ENCODE results near the gene PERM1. TPM values are rescaled to one million over a fixed set of nuclear protein-coding genes. Genes with fewer than 3 reads are reported as not detected.

Gene PERM1
- total and polyA plus RNA-seq, 2 of the 13 experiments (the other 11 are each of a cell fraction or from before 2014, with no cell fraction given) = 0.04 to 0.29 TPM

- ATAC-seq = peak; percentile 17
- TF ChIP-seq ZFP62 (CRISPR knock-in tag; IDR thresholded peaks at IDR 0.05) (no peak), RXRA (CRISPR knock-in tag; IDR thresholded peaks at IDR 0.05) (no peak), RARG (CRISPR knock-in tag; IDR thresholded peaks at IDR 0.05; ENCODE audit: low read depth) (no peak), SSRP1 (CRISPR knock-in tag; IDR thresholded peaks at IDR 0.05) (no peak), NR2C2 (CRISPR knock-in tag; IDR thresholded peaks at IDR 0.05; ENCODE audit: borderline replicate concordance) (no peak), EED (CRISPR knock-in tag; IDR thresholded peaks at IDR 0.05) (peak; percentile 19; the same call in 1 of the 2 replicates), ZNF446 (CRISPR knock-in tag; IDR thresholded peaks at IDR 0.05) (no peak), CEBPB (IDR thresholded peaks at IDR 0.05; ENCODE audit: borderline replicate concordance, low read depth, low read length) (no peak), SRY (CRISPR knock-in tag; IDR thresholded peaks at IDR 0.05) (no peak), KLF15 (CRISPR knock-in tag; IDR thresholded peaks at IDR 0.05; ENCODE audit: borderline replicate concordance) (no peak), BATF2 (CRISPR knock-in tag; IDR thresholded peaks at IDR 0.05) (no peak), RCOR2 (CRISPR knock-in tag; IDR thresholded peaks at IDR 0.05) (no peak), ZNF326 (CRISPR knock-in tag; IDR thresholded peaks at IDR 0.05; ENCODE audit: borderline replicate concordance) (no peak), DZIP1 (CRISPR knock-in tag; IDR thresholded peaks at IDR 0.05) (no peak), CBX5 (CRISPR knock-in tag; IDR thresholded peaks at IDR 0.05; ENCODE audit: borderline replicate concordance) (no peak), ARID5B (CRISPR knock-in tag; IDR thresholded peaks at IDR 0.05) (no peak), ZNF382 (CRISPR knock-in tag; IDR thresholded peaks at IDR 0.05; ENCODE audit: borderline replicate concordance) (no peak), ZNF451 (CRISPR knock-in tag; IDR thresholded peaks at IDR 0.05) (peak; percentile 0; the same call in 1 of the 2 replicates), SP2 (CRISPR knock-in tag; IDR thresholded peaks at IDR 0.05) (no peak)
Measured at GRCh38 chr1:1005774-1006304, 23.9 kb upstream of the PERM1 start.

More at GRCh38 chr1:1005774-1006304, 23.9 kb upstream of the PERM1 start:
- no peaks in the 10 kb centered on the region for H4K20me1 ChIP-seq (ENCODE audit: insufficient read depth, low read length)
- H3K4me3 ChIP-seq (replicated peaks in 1 of 3; ENCODE audit: insufficient read depth in 1 of 3, low read depth in 2 of 3, low read length in 3 of 3) = peak overlapping the region; percentile 56 to 77 (median 70)
- peak overlapping the region; percentile 87 for H3K4me2 ChIP-seq (ENCODE audit: low read depth, low read length)
- in situ Hi-C loops (cut with HindIII; ENCODE audit: extremely low pct_ligation_motif_present, low pct_unique_long_range_greater_than_20kb) = no loop called here
- no peaks in the 10 kb centered on the region for H3K9me3 ChIP-seq (ENCODE audit: low read length)
- intact Hi-C loops (cut with micrococcal nuclease; ENCODE audit: unreplicated experiment) = loop anchor here (10.0 kb wide), 1 partner anchor 229 kb away; the partner anchor contains the start of genes B3GALT6 and SDF4
- ChIA-PET CTCF (ENCODE audit: low intra/inter-chr PET ratio, low total read pairs) (no interaction called here), POLR2A (interaction anchor here (0.7 to 4.1 kb wide), 15 partner anchors 8 to 281 kb away, joined by 3 to 61 read pairs (median 4); partner anchors contain the start of genes AGRN, ISG15 and UBE2J2)
- no peaks in the 10 kb centered on the region for H3K27me3 ChIP-seq (ENCODE audit: control insufficient read depth in 1 of 2, insufficient read depth in 2 of 2, low read length in 2 of 2)
- H3K79me2 ChIP-seq (ENCODE audit: insufficient read depth, low read length) = peaks cover 12% of the 10 kb centered on the region
- H3K4me1 ChIP-seq (ENCODE audit: insufficient read depth, low read length) = peaks cover 54% of the 10 kb centered on the region
- H3K9ac ChIP-seq (ENCODE audit: insufficient read depth, low read depth, low read length) = peak overlapping the region; percentile 77
- H3K27ac ChIP-seq (ENCODE audit: extremely low read length, insufficient read depth, low read length) = peak overlapping the region; percentile 88
- BruUV-seq (replicated peaks) = TSS peak; percentile 70
- 7% methylated on average over 3 of the region's 23 CpGs for WGBS (ENCODE audit: low lambda C conversion rate)
- H3K36me3 ChIP-seq (replicated peaks in 1 of 2; ENCODE audit: control insufficient read depth in 1 of 2, insufficient read depth in 2 of 2, low read length in 2 of 2) = no peaks in the 10 kb centered on the region
- no peak overlapping the region for H2AFZ ChIP-seq (ENCODE audit: low read length)
- FAIRE-seq (no peak), DNase-seq (ENCODE audit: low spot score) (no peak)
